WTC11 (cell line): ENCODE data around the gene NES. TPM values are rescaled to one million over a fixed set of nuclear protein-coding genes. Genes with fewer than 3 reads are reported as not detected.
A peak's percentile ranks its signal among the peaks of the same experiment; 100 is the strongest.

Experiments used
- ATAC-seq: fragments of 200-7000 bp; cut with Tn5 transposase; 2 replicates; pipeline ENCODE4 v1.10.0; 2021; ENCODE audit warnings: mild to moderate bottlenecking, moderate library complexity
- CTCF ChIA-PET: fragments of 300-600 bp; sonication (Branson Sonifier 250); formaldehyde crosslinking; loops from one replicate; lab custom pipeline; 2021; ENCODE audit warnings: antibody characterized with exemption; lab: Charles Lee
- POLR2A ChIA-PET: fragments of 350-600 bp; sonication (Branson Sonifier 250); formaldehyde crosslinking; loops from one replicate; lab custom pipeline; 2021; ENCODE audit warnings: antibody characterized with exemption; lab: Charles Lee
- DNase-seq: peaks from one replicate; pipeline ENCODE4 v3.0.0; 2021; ENCODE audit warnings: low spot score
- H3K27ac Mint-ChIP-seq: 2 replicates; pipeline ENCODE4 v1.8.0; 2021; ENCODE audit warnings: mixed read lengths
- H3K27me3 Mint-ChIP-seq: 2 replicates; pipeline ENCODE4 v1.8.0; 2021; ENCODE audit warnings: low read depth, mild to moderate bottlenecking, moderate library complexity, mixed read lengths
- H3K36me3 Mint-ChIP-seq: 2 replicates; pipeline ENCODE4 v1.8.0; 2021; ENCODE audit warnings: mixed read lengths
- H3K4me1 Mint-ChIP-seq: 2 replicates; pipeline ENCODE4 v1.8.0; 2022; ENCODE audit warnings: mixed read lengths
- H3K4me3 Mint-ChIP-seq: 2 replicates; pipeline ENCODE4 v1.8.0; 2021; ENCODE audit warnings: mild to moderate bottlenecking, moderate library complexity, mixed read lengths
- H3K9me3 Mint-ChIP-seq: 2 replicates; pipeline ENCODE4 v1.8.0; 2021; ENCODE audit warnings: mixed read lengths
- ATF1 ChIP-seq: sonication (generic); formaldehyde crosslinking; IDR thresholded peaks from 2 replicates; pipeline ENCODE4 v1.8.1; 2023; ENCODE audit warnings: mild to moderate bottlenecking, moderate library complexity, missing genetic modification reagents
- CREM ChIP-seq: sonication (generic); formaldehyde crosslinking; IDR thresholded peaks from 2 replicates; pipeline ENCODE4 v1.8.1; 2022; ENCODE audit warnings: mild to moderate bottlenecking, missing genetic modification reagents, moderate library complexity
- E2F1 ChIP-seq: sonication (generic); formaldehyde crosslinking; IDR thresholded peaks from 2 replicates; pipeline ENCODE4 v1.8.0; 2022; ENCODE audit warnings: mild to moderate bottlenecking, missing genetic modification reagents
- EMX1 ChIP-seq: fragments of 250-450 bp; sonication (Bioruptor Pico); IDR thresholded peaks from 2 replicates; pipeline ENCODE4 v1.8.0; 2021; ENCODE audit warnings: mild to moderate bottlenecking
- FOXP1 ChIP-seq: sonication (generic); formaldehyde crosslinking; IDR thresholded peaks from 2 replicates; pipeline ENCODE4 v1.8.0; 2022; ENCODE audit warnings: missing genetic modification reagents, mild to moderate bottlenecking, moderate library complexity, borderline replicate concordance
- GRHL2 ChIP-seq: fragments of 250-450 bp; sonication (Bioruptor Pico); IDR thresholded peaks from 2 replicates; pipeline ENCODE4 v1.8.0; 2022; ENCODE audit warnings: mild to moderate bottlenecking, moderate library complexity; ENCODE audit not compliant: insufficient replicate concordance, severe bottlenecking
- IRF2 ChIP-seq: sonication (generic); formaldehyde crosslinking; IDR thresholded peaks from 2 replicates; pipeline ENCODE4 v1.8.0; 2022; ENCODE audit warnings: low read depth, missing genetic modification reagents, borderline replicate concordance
- NFATC4 ChIP-seq: fragments of 250-450 bp; sonication (Bioruptor Pico); IDR thresholded peaks from 2 replicates; pipeline ENCODE4 v1.9.0; 2021; ENCODE audit warnings: mild to moderate bottlenecking
- PRRX2 ChIP-seq: fragments of 250-450 bp; sonication (Bioruptor Pico); IDR thresholded peaks from 2 replicates; pipeline ENCODE4 v1.8.0; 2021; ENCODE audit warnings: mild to moderate bottlenecking
- RORB ChIP-seq: fragments of 250-450 bp; sonication (Bioruptor Pico); IDR thresholded peaks from 2 replicates; pipeline ENCODE4 v1.9.0; 2021; ENCODE audit warnings: mild to moderate bottlenecking
- SMAD4 ChIP-seq: sonication (generic); formaldehyde crosslinking; IDR thresholded peaks from 2 replicates; pipeline ENCODE4 v1.8.0; 2022; ENCODE audit warnings: mild to moderate bottlenecking, missing genetic modification reagents
- USF2 ChIP-seq: sonication (generic); formaldehyde crosslinking; IDR thresholded peaks from 2 replicates; pipeline ENCODE4 v1.8.1; 2023; ENCODE audit warnings: mild to moderate bottlenecking, missing genetic modification reagents, moderate library complexity
- ZBTB21 ChIP-seq: sonication (generic); formaldehyde crosslinking; IDR thresholded peaks from 2 replicates; pipeline ENCODE4 v1.8.1; 2023; ENCODE audit warnings: mild to moderate bottlenecking, missing genetic modification reagents, borderline replicate concordance
- ZBTB43 ChIP-seq: sonication (generic); formaldehyde crosslinking; IDR thresholded peaks from 2 replicates; pipeline ENCODE4 v1.8.1; 2023; ENCODE audit warnings: mild to moderate bottlenecking, missing genetic modification reagents
- ZNF121 ChIP-seq: sonication (generic); formaldehyde crosslinking; IDR thresholded peaks from 2 replicates; pipeline ENCODE4 v1.8.0; 2023; ENCODE audit warnings: missing genetic modification reagents
- ZNF396 ChIP-seq: fragments of 250-450 bp; sonication (Bioruptor Pico); IDR thresholded peaks from 2 replicates; pipeline ENCODE4 v1.8.0; 2021; ENCODE audit warnings: mild to moderate bottlenecking, moderate library complexity, borderline replicate concordance
- ZNF416 ChIP-seq: fragments of 250-450 bp; sonication (Bioruptor Pico); IDR thresholded peaks from 2 replicates; pipeline ENCODE4 v1.9.0; 2021; ENCODE audit warnings: mild to moderate bottlenecking, inconsistent platforms
- ZNF671 ChIP-seq: fragments of 250-450 bp; sonication (Bioruptor Pico); IDR thresholded peaks from 2 replicates; pipeline ENCODE4 v1.8.0; 2021; ENCODE audit warnings: mild to moderate bottlenecking
- total RNA-seq: library from RNA; stranded (reverse); gene quantifications from 3 replicates; pipeline ENCODE4 v1.2.3, GENCODE V29; 2021
- TF ChIP-seq, protein P1 (sequence below): sonication (generic); formaldehyde crosslinking; IDR thresholded peaks from 2 replicates; pipeline ENCODE4 v1.8.0; 2022; ENCODE audit warnings: mild to moderate bottlenecking, missing genetic modification reagents
- TF ChIP-seq, protein P2 (sequence below): sonication (generic); formaldehyde crosslinking; IDR thresholded peaks from 2 replicates; pipeline ENCODE4 v1.8.1; 2022; ENCODE audit warnings: mild to moderate bottlenecking, missing genetic modification reagents, moderate library complexity, borderline replicate concordance
- TF ChIP-seq, protein P3 (sequence below): fragments of 250-450 bp; sonication (Bioruptor Pico); IDR thresholded peaks from 2 replicates; pipeline ENCODE4 v1.9.0; 2021; ENCODE audit warnings: mild to moderate bottlenecking
- TF ChIP-seq, protein P4 (sequence below): sonication (generic); formaldehyde crosslinking; IDR thresholded peaks from 2 replicates; pipeline ENCODE4 v1.8.0; 2022; ENCODE audit warnings: mild to moderate bottlenecking, missing genetic modification reagents
- TF ChIP-seq, protein P5 (sequence below): fragments of 250-450 bp; sonication (Bioruptor Pico); IDR thresholded peaks from 2 replicates; pipeline ENCODE4 v1.9.0; 2021; ENCODE audit warnings: mild to moderate bottlenecking, borderline replicate concordance
- TF ChIP-seq, protein P6 (sequence below): sonication (generic); formaldehyde crosslinking; IDR thresholded peaks from 2 replicates; pipeline ENCODE4 v1.8.1; 2022; ENCODE audit warnings: mild to moderate bottlenecking, moderate library complexity, missing genetic modification reagents

The NES gene
- total RNA-seq, 1 experiment from 2014 or later, result 127 TPM

DNA sequence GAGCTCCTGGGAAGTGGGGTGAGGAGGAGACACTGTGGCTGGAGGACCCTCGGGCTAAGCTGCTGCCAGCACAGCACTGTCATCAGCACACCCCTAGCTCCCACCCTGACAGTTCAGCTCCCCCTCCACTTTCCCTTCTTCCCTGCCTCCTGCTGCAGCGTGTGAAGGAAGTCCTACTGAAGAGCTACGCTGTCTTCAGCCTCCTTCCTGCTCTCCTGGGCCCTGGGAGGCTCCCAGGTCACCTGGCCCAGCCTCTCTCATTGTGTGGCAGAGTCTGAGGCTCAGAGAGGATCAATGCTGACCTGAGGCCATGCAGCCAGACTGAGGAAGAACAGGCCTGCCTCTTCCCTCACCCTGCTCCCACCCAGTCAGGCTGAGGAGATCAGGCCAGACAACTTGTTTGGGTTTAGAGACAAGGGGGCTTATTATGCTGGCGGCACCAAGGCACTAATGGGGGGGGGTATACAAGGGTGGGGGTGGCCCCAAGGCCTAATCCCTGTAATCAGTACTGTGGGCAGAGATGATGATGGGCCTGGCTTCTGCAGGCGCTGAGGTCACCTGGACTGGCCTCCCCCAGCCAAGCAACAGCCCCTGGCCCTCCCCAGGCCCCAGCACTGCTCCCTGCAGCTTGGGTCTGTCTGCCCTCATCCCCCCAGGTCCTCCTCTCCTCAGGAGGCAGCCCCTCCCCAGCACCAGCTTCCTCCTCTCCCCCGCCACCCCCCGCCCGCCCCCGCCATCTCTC is 9.1 kb downstream of the NES start:
- ChIA-PET CTCF (interaction anchor here (0.8 to 4.1 kb wide), 12 partner anchors 9 to 167 kb away, joined by 3 to 17 read pairs (median 6); partner anchors contain the start of genes CRABP2, MEF2D and NES), POLR2A (interaction anchor here (0.6 to 1.9 kb wide), 6 partner anchors 9 to 81 kb away, joined by 3 to 21 read pairs (median 4); partner anchors contain the start of genes CRABP2, ISG20L2, METTL25B and NES)
- H3K9me3 Mint-ChIP-seq, result peaks cover 11% of the 10 kb centered on the region
- peaks cover 88% of the 10 kb centered on the region for H3K4me1 Mint-ChIP-seq
- H3K36me3 Mint-ChIP-seq, result peaks cover 21% of the 10 kb centered on the region
- H3K4me3 Mint-ChIP-seq, result no peak overlapping the region
- no peak for DNase-seq
- ATAC-seq, result peak; percentile 10
- peaks cover 4% of the 10 kb centered on the region; the same call in 1 of the 2 replicates for H3K27me3 Mint-ChIP-seq
- H3K27ac Mint-ChIP-seq, result peak overlapping the region; percentile 76
- TF ChIP-seq USF2 (peak; percentile 29; the same call in 1 of the 2 replicates), ZBTB21 (CRISPR knock-in tag) (no peak), PRRX2 (CRISPR knock-in tag) (0 out of 2 replicates have a peak, but pooled peaks have one; percentile 36), FOXP1 (no peak), E2F1 (CRISPR knock-in tag) (no peak), ZNF121 (CRISPR knock-in tag) (no peak), NFATC4 (CRISPR knock-in tag) (0 out of 2 replicates have a peak, but pooled peaks have one; percentile 54), ZNF396 (CRISPR knock-in tag) (no peak), GRHL2 (CRISPR knock-in tag) (no peak), ZBTB43 (CRISPR knock-in tag) (no peak), SMAD4 (no peak), IRF2 (CRISPR knock-in tag) (no peak), ZNF671 (CRISPR knock-in tag) (peak; percentile 52; the same call in 1 of the 2 replicates), CREM (CRISPR knock-in tag) (no peak), EMX1 (CRISPR knock-in tag) (peak; percentile 86), RORB (no peak), ATF1 (CRISPR knock-in tag) (no peak), ZNF416 (peak; percentile 81)
- TF ChIP-seq, protein P1, sequence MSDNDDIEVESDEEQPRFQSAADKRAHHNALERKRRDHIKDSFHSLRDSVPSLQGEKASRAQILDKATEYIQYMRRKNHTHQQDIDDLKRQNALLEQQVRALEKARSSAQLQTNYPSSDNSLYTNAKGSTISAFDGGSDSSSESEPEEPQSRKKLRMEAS (CRISPR knock-in tag), result 0 out of 2 replicates have a peak, but pooled peaks have one; percentile 2
- TF ChIP-seq, protein P2, sequence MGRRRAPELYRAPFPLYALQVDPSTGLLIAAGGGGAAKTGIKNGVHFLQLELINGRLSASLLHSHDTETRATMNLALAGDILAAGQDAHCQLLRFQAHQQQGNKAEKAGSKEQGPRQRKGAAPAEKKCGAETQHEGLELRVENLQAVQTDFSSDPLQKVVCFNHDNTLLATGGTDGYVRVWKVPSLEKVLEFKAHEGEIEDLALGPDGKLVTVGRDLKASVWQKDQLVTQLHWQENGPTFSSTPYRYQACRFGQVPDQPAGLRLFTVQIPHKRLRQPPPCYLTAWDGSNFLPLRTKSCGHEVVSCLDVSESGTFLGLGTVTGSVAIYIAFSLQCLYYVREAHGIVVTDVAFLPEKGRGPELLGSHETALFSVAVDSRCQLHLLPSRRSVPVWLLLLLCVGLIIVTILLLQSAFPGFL (CRISPR knock-in tag), result no peak
- TF ChIP-seq, protein P3, sequence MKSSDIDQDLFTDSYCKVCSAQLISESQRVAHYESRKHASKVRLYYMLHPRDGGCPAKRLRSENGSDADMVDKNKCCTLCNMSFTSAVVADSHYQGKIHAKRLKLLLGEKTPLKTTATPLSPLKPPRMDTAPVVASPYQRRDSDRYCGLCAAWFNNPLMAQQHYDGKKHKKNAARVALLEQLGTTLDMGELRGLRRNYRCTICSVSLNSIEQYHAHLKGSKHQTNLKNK (CRISPR knock-in tag), result no peak
- TF ChIP-seq, protein P4, sequence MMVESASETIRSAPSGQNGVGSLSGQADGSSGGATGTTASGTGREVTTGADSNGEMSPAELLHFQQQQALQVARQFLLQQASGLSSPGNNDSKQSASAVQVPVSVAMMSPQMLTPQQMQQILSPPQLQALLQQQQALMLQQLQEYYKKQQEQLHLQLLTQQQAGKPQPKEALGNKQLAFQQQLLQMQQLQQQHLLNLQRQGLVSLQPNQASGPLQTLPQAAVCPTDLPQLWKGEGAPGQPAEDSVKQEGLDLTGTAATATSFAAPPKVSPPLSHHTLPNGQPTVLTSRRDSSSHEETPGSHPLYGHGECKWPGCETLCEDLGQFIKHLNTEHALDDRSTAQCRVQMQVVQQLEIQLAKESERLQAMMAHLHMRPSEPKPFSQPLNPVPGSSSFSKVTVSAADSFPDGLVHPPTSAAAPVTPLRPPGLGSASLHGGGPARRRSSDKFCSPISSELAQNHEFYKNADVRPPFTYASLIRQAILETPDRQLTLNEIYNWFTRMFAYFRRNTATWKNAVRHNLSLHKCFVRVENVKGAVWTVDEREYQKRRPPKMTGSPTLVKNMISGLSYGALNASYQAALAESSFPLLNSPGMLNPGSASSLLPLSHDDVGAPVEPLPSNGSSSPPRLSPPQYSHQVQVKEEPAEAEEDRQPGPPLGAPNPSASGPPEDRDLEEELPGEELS (CRISPR knock-in tag), result no peak
- TF ChIP-seq, protein P5, sequence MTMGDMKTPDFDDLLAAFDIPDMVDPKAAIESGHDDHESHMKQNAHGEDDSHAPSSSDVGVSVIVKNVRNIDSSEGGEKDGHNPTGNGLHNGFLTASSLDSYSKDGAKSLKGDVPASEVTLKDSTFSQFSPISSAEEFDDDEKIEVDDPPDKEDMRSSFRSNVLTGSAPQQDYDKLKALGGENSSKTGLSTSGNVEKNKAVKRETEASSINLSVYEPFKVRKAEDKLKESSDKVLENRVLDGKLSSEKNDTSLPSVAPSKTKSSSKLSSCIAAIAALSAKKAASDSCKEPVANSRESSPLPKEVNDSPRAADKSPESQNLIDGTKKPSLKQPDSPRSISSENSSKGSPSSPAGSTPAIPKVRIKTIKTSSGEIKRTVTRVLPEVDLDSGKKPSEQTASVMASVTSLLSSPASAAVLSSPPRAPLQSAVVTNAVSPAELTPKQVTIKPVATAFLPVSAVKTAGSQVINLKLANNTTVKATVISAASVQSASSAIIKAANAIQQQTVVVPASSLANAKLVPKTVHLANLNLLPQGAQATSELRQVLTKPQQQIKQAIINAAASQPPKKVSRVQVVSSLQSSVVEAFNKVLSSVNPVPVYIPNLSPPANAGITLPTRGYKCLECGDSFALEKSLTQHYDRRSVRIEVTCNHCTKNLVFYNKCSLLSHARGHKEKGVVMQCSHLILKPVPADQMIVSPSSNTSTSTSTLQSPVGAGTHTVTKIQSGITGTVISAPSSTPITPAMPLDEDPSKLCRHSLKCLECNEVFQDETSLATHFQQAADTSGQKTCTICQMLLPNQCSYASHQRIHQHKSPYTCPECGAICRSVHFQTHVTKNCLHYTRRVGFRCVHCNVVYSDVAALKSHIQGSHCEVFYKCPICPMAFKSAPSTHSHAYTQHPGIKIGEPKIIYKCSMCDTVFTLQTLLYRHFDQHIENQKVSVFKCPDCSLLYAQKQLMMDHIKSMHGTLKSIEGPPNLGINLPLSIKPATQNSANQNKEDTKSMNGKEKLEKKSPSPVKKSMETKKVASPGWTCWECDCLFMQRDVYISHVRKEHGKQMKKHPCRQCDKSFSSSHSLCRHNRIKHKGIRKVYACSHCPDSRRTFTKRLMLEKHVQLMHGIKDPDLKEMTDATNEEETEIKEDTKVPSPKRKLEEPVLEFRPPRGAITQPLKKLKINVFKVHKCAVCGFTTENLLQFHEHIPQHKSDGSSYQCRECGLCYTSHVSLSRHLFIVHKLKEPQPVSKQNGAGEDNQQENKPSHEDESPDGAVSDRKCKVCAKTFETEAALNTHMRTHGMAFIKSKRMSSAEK, result peak; percentile 41; the same call in 1 of the 2 replicates
- TF ChIP-seq, protein P6, sequence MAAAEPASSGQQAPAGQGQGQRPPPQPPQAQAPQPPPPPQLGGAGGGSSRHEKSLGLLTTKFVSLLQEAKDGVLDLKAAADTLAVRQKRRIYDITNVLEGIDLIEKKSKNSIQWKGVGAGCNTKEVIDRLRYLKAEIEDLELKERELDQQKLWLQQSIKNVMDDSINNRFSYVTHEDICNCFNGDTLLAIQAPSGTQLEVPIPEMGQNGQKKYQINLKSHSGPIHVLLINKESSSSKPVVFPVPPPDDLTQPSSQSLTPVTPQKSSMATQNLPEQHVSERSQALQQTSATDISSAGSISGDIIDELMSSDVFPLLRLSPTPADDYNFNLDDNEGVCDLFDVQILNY (CRISPR knock-in tag), result no peak
